Activated CD8-positive, alpha-beta memory T cell treated with anti-CD3 and anti-CD28 coated beads for 24 hours (primary cell): ENCODE results near the gene ALPG.
A peak's percentile ranks its signal among the peaks of the same experiment; 100 is the strongest.
"Not testable (repeated sequence)": the region's sequence is repeated elsewhere in the genome, so short reads cannot be mapped to it uniquely, and the experiment has no call there.

ENCODE experiments used
- DNase-seq: peaks from one replicate; pipeline ENCODE4 v3.0.0-alpha.2; 2020

The ALPG gene

DNA sequence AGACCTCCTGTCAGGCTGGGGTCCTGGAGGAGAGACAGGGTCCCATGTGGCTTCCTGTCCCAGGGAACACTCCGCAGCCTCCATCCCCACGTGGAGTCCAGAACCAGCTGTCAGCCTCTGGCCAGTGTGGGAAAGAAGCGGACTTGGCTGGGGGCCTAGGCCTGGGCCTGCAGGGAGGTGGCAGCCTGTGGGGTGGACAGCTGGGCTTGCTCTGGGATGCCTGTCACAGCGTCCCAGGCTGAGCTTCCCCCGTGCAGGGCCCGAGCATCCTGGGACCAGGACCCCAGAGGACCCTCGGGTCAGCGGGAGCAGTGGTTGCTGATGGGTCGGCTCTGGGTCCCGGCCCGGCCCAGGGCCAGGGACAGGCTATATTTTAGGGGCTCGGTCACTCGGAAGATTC, 35.8 kb downstream of the ALPG start:
- not testable (repeated sequence) for DNase-seq

DNA sequence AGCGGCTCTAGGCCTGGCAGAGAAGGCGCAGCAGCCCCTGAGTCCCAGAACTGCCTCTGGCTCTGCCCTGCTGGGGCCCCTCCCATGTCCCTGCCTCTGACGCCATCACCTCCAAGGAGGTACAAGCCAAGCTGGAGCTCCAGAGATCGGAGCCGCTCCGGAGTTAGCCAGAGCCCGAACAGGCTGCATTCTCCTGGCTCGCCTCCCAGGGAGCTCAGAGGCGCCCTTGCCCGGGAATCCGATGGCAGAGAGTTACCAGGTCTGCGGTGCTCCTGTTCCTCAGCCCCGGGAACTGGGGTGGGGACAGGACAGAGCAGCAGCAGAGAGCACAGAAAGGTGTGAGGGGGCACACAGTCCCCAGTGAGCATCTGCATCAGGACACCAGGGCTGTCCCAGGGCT, 36.4 kb downstream of the ALPG start:
- not testable (repeated sequence) for DNase-seq

DNA sequence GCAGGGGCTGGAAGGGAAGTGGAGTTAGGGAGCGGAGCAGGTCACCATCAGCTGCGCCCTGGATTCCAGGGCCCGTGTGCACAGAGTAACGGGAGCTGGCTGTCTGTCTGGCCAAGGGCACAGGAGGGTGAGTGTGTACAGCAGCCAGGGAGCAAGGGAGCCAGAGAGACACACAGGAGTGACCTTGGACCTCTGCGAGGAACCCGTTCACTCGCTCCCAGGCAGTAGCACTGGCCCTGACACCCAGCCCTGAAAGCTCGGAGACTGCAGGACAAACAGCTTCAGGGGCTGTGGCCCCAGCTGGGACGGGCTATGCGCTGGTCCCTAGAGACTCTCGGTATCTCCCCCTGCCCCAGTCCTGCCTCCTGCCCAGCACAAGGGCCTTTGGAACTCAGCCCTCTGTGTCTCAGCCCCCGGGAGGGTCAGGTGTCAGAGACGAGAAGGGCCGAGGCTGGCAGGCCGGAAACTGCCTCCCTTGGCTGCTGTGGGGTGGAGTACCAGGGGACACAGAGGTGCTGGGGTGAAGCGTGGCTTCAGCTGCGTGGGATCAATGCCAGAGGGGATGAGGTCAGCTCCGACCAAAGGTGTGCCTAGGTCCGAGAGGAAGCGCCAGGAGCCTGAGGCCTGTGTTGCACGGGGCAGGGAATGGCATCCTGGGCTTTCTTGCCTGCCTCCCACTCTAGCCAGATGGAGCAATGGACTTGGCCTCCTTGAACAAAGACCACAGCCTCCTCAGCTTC, 37.2 kb downstream of the ALPG start:
- not testable (repeated sequence) for DNase-seq

DNA sequence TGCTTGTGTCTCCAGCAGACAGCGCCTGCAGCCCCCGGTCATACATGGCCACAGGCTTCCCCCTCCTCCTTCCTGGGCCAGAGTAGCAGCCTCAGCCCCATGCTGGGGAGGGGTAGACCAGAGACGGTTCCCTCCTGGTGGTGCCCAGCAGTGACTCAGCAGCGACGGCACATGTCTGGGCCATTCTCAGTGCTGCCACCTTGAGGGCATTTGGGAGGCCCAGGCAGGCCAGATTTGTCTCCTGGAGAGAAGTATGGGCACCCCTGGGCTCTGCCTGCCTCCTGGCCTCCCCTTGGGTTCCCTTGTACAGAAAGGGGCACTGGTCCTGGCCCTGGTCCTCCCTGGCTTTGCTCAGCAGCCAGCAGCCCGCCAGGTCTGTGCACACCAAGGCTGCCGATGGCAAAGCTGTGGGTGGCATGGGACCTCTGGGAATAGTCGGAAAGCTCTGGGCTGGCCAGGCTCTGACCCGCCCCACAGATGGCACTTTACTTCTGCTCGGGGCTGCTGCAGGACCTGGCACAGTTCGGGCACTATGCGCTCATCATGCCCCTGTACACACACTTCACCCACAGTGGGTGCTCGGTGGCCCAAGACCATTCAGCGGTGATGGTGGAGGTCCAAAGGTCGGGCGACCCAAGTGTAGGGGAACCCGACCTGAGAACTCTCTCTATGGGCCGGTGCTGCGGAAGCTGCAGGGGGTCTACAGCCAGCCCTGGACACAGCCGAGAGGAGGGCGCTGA, 37.9 kb downstream of the ALPG start:
- DNase-seq = peak; percentile 87

DNA sequence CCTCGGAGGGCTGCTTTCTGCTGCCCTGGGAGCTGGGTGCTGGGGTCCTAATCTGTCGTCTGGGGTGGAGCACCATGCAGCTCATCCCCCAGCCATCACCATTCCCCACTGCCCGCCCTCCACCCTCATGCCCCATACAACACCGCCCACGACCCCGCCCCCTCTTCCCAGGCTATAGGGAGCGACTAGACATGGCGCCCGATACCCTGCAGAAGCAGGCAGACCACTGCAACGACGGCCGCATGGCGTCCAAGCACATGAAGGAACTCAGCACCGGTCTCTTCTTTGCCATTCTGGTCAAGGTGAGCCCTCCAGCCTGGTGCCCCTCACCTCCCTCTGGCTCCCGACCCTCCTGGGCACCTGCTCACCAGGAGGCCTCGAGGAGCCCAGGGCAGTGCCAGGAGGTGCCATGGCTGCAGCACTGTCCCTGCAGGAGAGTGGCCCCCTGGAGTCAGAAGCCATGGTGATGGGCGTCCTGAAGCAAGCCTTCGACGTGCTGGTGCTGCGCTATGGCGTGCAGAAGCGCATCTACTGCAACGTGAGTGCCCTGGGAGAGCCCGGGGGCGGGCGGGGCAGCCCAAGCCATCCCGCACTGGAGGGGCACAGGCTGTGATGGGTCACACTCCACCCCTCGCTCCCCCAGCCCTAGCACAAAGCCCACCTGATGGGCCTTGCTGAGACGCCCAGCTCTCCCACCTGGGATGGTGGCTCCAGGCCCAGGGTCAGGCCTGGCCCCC, 38.7 kb downstream of the ALPG start:
- DNase-seq = not testable (repeated sequence)

DNA sequence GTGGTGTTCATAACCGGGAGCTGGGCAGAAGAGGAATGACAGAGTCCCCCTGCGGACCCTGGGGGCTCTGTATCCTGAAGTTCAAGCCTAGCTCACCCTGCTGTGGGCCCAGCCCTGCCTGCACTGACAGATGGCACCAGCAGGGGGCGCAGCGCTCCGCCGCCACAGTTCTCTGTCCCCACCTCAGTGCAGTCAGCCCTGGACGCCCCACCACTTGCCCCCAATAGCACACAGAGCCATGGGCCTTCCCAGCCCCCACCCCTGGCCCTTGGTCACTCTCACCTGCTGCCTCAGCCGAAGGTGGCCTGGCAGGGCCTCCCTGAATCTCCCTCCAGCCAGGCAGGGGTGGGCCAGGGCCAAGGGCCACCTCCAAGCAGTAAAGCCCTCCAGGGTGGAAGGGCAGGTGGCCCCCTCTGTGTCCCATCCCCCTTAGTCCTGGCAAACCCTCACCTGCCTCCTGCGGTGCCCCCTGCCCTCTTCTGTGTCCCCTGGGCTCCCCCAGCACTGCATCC, 39.7 kb downstream of the ALPG start:
- DNase-seq = not testable (repeated sequence)

DNA sequence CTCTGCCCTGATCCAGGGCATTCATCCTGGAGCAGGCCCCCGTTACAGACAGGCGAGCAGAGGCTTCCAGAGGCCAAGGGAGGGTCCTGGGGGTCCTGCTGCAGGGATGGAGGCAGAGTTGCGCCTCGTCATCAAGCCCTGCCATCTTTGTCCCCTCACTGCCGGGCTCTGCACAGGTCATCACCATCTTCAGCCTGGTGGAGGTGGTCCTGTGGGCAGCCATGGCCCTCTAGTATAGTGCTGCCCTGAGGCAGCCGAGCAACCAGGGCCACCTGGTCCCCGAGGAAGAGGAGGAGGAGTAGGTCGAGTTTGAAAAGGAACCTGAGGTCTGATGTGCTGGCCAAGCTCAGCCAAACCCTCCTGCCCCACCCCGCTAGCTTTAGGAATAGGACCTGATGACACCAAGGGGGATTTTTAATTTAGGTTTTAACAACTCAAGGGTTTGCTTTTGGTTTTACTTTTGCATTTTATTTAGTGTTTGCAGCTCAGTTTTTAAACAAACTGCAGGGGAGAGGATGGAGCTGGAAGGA, 40.5 kb downstream of the ALPG start:
- DNase-seq = peak; percentile 55

DNA sequence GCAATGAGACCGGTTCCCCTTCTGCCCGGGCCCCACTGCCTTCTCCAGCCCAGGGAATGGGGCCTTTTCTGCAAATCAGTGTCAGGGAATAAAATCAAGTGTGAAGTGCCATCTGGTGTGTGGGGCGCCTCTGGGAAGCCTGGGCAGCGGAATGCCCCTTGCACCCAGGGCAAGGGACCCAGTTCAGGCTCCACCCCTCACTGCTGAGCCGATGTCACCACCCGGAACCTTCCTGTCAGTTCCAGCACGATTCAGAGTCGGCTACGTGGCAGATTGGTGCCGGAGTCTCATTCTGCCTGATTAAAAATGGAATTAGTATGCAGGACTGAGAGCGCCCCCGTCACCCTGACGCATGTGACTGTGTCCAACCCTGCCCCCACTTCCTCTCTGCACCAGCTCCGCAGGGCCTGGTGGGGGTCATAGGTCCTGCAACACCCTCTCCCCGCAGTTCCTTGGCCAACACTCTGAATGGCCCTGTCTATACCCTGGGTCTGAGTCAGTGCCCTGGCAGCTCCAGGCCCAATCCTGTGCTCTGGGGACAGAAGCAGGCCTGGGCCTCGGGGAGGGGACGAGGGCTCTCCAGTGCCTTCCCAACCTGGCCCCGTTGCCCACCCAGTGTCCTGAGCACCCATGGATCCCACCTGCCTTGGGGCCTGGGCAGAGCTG, 41.1 kb downstream of the ALPG start:
- DNase-seq = peak; percentile 54

DNA sequence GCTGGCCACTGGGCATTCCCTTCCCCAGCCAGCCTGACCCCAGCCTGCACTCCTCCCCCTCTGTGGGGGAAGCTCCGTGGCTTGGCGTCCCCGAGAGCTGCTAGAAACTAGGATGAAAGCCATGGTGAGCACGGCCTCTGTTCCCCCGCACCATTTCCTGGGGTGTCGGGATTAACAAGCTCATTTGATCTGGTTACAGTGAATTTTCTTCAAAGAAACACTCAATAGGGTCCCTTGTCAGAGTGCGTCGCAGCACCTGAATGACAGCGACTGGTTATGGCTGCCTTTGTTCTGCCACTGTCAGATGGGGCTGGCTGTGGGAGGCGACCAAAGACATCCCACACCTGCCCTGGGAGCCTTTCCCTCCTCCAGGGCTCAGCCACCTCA, 41.7 kb downstream of the ALPG start:
- DNase-seq = no peak

DNA sequence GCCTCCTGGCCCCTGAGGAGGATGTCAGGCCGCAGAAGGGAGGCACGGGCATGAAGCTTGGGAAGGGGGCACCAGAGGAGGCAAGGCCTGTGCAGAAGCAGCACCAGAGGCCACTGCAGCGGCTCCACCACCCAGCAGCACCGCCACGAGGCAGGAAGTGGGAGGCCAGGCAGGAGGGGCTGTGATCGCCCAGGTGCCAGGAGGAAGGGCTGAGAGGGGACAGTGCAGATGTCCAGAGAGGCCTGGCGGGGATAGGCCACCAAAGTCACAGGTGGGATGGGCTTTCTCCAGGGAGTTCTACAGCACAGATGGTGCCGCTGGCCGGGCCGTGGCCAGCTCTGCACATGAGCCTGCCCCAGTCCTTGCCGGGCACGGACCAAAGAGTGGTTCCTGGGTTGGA, 43.3 kb downstream of the ALPG start:
- peak; percentile 47 for DNase-seq

DNA sequence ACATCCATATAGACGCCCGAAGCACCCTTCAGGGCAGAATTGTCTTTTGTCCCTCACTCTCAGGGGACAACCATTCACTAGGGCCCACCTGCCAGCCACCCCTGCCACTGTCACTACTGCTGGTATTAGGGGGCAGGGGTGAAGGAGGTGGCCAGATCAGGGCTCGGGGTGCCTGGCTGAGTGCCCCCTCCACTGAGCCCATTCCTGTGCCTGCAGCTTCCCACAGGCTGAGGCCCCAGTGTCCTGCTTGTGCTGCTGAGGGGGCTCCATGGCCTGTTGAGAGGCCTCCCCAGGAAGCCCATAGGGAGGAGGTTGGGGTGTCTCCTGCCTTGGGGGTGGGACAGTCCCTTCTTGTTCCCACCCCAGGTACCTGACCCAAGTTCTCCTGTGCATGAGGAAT, 45.0 kb downstream of the ALPG start:
- DNase-seq = not testable (repeated sequence)

DNA sequence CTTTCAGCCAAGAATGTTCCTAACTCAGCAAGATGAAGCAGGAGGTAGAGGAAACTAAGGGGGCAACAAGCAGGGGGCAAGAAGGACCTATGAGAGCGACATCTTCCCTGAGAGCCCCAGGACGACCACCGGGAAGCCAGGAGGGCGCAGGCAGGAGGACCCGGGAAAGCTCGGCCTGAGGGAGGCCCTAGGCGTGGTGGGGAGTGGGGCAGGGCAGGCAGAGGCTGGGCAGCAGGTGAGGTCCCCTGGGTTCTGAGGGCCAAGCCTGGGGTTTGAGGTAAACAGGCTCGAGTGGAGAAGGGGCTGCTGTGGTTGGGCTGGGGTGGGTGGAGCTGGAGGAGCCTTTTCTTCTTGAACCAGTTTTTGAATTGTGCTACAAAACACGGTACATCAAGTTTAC, 48.0 kb downstream of the ALPG start:
- DNase-seq = no peak

DNA sequence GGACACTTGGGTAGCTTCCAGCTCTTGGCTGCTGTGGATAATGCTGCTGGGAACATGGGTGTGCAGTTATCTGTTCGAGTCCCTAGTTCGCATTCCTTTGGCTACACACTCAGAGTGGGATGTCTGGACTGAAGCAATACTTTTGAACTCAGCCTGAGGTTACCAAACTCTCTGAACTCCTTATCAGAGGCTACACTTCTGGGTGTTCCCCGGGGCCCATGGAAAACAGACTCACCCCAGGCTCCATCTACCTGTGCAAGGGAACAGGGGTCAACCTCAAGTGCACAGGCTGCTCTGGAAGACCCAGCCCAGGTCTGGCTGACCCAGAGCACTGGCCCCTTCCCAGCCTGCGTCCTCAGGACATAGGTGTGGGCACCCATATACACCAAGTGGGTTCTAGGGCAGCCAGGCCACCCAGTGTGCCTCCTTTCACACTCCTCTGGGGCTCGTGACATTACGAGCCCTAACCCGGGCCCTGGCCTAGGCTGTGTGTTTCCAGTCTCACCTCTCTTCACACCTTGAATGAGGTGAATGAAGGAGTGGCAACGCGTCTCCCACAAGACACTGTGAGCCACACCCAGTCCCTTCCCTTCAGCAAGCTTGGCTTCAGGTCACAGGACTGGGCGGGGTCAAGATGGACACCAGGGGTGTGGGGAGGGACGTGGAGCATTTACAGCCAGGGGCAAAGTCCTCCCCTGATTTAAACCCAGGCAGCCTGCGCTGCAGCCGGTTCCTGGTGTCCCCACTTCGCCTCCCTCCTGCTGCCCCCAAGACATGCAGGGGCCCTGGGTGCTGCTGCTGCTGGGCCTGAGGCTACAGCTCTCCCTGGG, 49.0 kb downstream of the ALPG start, which contains the start of gene ALPI:
Gene ALPI (plus strand): TSS at position 728 of the 830 bp plus-strand sequence. CDS start 47 bp downstream, at position 775.
- no peak for DNase-seq

DNA sequence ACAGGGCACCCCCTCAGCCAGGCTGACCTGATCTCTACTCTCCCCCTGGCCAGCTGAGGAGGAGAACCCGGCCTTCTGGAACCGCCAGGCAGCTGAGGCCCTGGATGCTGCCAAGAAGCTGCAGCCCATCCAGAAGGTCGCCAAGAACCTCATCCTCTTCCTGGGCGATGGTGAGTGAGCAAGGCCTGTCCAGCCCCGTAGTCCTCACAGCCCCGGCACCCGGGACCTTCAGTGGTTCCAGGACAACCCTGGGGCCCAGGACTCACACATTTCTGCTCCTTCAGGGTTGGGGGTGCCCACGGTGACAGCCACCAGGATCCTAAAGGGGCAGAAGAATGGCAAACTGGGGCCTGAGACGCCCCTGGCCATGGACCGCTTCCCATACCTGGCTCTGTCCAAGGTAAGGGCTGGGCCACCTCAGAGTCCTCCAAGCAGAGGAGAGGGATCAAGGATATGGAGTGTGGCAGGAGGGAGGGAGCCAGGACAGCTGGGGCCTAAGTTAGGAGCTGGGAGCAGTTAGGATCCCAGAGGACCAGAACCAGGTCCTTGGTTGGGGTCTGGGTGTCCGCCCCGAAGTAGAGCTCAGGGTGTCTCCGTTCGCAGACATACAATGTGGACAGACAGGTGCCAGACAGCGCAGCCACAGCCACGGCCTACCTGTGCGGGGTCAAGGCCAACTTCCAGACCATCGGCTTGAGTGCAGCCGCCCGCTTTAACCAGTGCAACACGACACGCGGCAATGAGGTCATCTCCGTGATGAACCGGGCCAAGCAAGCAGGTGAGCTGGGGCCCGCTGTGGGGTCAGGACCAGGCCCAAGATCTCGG, 49.9 kb downstream of the ALPG start:
- no peak for DNase-seq

DNA sequence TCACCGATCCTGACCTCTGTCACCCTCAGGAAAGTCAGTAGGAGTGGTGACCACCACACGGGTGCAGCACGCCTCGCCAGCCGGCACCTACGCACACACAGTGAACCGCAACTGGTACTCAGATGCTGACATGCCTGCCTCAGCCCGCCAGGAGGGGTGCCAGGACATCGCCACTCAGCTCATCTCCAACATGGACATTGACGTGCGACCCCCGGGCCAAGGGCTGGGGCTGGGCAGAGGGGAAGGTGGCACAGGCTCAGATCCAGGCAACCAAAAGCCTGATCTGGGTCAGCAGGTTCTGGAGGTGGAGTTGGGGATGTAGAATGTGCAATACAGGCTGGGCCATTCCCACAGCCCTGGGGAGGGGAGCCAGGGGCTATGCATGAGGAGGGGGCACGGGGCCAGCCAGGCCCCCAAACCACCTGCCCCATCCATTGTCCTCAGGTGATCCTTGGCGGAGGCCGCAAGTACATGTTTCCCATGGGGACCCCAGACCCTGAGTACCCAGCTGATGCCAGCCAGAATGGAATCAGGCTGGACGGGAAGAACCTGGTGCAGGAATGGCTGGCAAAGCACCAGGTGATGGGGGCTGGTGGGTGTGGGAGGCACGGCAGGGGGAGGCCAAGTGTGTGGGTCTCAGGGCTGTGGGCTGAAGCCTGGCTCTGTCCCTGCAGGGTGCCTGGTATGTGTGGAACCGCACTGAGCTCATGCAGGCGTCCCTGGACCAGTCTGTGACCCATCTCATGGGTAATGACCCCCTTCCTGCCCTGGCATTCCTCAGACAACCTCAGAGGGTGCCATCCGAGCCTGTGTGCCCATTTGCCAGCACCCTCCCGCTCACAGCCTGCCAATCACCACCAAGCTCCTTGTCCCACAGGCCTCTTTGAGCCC, 50.7 kb downstream of the ALPG start:
- no peak for DNase-seq

DNA sequence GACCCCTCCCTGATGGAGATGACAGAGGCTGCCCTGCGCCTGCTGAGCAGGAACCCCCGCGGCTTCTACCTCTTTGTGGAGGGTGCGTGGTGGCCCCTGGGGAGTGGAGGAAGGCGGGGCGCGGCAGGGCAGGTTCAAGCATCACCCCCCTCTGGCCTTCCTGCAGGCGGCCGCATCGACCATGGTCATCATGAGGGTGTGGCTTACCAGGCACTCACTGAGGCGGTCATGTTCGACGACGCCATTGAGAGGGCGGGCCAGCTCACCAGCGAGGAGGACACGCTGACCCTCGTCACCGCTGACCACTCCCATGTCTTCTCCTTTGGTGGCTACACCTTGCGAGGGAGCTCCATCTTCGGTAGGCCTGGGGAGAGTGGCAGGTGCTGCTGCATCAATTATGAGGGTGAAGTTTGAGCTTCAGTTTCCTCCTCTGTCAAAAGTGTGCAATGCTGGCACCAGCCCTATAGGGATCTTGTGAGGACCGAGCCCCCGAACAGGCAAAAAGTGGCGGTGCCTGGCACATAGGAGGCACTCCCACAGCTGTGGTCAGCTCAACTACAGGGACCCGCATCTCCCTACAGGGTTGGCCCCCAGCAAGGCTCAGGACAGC, 51.5 kb downstream of the ALPG start:
- no peak for DNase-seq

DNA sequence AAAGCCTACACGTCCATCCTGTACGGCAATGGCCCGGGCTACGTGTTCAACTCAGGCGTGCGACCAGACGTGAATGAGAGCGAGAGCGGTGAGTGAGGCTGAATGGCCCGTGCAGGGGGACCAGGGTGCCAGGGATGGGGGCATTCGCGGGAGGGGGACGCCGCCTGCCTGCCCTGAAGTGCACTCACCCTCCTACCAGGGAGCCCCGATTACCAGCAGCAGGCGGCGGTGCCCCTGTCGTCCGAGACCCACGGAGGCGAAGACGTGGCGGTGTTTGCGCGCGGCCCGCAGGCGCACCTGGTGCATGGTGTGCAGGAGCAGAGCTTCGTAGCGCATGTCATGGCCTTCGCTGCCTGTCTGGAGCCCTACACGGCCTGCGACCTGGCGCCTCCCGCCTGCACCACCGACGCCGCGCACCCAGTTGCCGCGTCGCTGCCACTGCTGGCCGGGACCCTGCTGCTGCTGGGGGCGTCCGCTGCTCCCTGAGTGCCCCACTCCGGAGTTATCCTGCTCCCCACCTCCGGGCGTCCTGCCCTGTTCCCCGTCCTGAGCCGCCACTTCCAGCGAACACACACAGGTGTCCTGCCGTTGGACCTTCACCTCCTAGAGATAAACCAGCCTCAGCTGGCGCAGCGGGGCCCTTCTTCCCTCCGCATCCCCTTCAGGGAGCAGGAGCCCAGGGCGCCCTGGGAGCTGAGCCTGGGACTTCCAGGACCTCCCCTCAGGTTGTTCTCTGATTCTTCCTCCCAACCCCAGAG, 52.2 kb downstream of the ALPG start:
- DNase-seq = no peak

DNA sequence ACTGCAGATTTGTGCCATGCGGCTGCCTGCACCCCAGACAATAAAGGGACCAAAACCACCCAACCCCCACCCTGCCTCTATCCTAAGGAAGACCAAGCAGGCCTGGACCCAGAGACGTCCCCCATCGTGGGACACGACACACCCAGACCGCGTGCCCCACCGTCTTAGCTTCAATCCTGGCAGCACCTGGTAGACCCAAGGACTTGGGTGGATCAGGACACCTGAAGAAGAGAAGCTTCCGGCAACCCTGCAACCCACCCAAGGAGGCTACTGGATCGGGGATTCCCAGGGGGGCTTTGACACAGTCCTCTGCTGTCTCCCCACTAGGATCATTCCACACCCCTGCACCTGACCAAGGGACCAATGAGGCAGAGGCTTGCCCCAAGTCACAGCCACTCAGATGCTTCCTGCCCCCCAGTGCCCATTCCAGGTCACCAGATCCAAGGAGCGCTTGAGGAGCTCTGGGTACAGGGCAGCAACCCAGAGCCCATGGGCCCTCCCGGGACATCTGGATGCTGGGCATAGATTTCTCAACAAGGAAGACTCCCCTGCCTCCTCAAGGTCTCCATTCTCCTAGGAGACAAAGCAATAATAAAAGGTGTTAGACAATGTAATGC, 52.9 kb downstream of the ALPG start:
- DNase-seq = no peak
